ENCODE measurements around the gene LRCOL1.

Gene LRCOL1

DNA sequence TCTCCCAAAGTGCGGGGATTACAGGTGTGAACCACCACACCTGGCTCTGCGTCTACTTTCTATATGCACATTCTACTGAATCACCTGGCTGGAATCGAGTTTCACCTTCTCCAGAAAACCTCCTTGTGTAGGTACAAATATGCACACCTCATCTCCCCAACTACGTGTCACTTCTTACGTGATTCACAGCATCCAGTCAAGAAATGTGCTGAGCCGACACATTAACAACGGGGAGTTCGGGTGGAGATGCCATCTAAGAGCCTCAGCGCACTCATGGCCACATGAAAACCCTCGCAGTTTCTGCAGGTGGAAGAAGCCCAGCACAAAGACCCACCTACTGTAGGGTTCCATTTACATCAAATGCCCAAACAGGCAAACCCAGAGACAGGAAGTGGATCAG, 37.5 kb upstream of the LRCOL1 start:
- peaks cover 31% of the 10 kb centered on the region for H4K20me1 ChIP-seq (ENCODE audit: insufficient read depth, low read length)
- no peak for TF ChIP-seq EZH2 (IDR thresholded peaks at IDR 0.05; ENCODE audit: borderline replicate concordance, low read depth, low read length, severe bottlenecking)
- TF ChIP-seq, protein P1, sequence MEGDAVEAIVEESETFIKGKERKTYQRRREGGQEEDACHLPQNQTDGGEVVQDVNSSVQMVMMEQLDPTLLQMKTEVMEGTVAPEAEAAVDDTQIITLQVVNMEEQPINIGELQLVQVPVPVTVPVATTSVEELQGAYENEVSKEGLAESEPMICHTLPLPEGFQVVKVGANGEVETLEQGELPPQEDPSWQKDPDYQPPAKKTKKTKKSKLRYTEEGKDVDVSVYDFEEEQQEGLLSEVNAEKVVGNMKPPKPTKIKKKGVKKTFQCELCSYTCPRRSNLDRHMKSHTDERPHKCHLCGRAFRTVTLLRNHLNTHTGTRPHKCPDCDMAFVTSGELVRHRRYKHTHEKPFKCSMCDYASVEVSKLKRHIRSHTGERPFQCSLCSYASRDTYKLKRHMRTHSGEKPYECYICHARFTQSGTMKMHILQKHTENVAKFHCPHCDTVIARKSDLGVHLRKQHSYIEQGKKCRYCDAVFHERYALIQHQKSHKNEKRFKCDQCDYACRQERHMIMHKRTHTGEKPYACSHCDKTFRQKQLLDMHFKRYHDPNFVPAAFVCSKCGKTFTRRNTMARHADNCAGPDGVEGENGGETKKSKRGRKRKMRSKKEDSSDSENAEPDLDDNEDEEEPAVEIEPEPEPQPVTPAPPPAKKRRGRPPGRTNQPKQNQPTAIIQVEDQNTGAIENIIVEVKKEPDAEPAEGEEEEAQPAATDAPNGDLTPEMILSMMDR (IDR thresholded peaks at IDR 0.05; ENCODE audit: borderline replicate concordance, extremely low read depth, low read length, poor library complexity, severe bottlenecking), result no peak
- no peak overlapping the region for H3K4me2 ChIP-seq (ENCODE audit: insufficient read depth, low read length)
- H3K9ac ChIP-seq (ENCODE audit: low read depth, low read length), result no peak overlapping the region
- no peak overlapping the region for H2AFZ ChIP-seq (ENCODE audit: low read depth, low read length)
- ATAC-seq (ENCODE audit: insufficient read depth, low read depth) (no peak), DNase-seq (no peak)
- H3K79me2 ChIP-seq (ENCODE audit: insufficient read depth, low read length), result no peaks in the 10 kb centered on the region; the same call in 1 of the 2 replicates
- H3K4me1 ChIP-seq (ENCODE audit: insufficient read depth, low read length), result no peaks in the 10 kb centered on the region
- no peak overlapping the region for H3K4me3 ChIP-seq (ENCODE audit: low read depth in 1 of 2, low read length in 2 of 2)
- H3K9me3 ChIP-seq (ENCODE audit: insufficient read depth, low read length, severe bottlenecking), result no peaks in the 10 kb centered on the region
- H3K27me3 ChIP-seq (ENCODE audit: insufficient read depth, low read length, poor library complexity), result no peaks in the 10 kb centered on the region
- no peak overlapping the region for H3K27ac ChIP-seq (ENCODE audit: low read length)
- H3K36me3 ChIP-seq (ENCODE audit: insufficient read depth, low read length), result peaks cover 89% of the 10 kb centered on the region

DNA sequence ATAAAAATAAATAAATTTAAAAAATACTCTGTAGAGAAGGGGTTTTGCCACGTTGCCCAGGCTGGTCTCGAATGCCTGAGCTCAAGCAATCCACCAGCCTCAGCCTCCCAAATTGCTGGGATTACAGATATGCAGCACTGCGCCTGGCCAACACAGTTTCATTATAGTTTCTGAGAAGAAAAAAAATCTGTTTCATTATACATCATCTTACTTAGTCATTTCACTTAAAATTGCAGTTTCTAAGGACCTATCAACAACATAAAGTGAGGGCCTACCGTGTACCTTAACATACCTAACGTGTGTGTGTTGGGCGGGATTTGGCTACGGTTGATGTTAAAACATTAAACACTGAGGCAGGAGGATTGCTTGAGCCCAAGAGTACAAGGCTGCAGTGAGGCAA, 36.5 kb upstream of the LRCOL1 start:
- no peak overlapping the region for H3K4me3 ChIP-seq (ENCODE audit: low read depth in 1 of 2, low read length in 2 of 2)
- no peak overlapping the region for H3K27ac ChIP-seq (ENCODE audit: low read length)
- H3K4me2 ChIP-seq (ENCODE audit: insufficient read depth, low read length), result no peak overlapping the region
- no peaks in the 10 kb centered on the region; the same call in 1 of the 2 replicates for H3K79me2 ChIP-seq (ENCODE audit: insufficient read depth, low read length)
- no peaks in the 10 kb centered on the region for H3K4me1 ChIP-seq (ENCODE audit: insufficient read depth, low read length)
- H3K9ac ChIP-seq (ENCODE audit: low read depth, low read length), result no peak overlapping the region
- no peak for DNase-seq
- ATAC-seq (ENCODE audit: insufficient read depth, low read depth), result no peak
- no peak for TF ChIP-seq EZH2 (IDR thresholded peaks at IDR 0.05; ENCODE audit: borderline replicate concordance, low read depth, low read length, severe bottlenecking)
- TF ChIP-seq, protein P1 (IDR thresholded peaks at IDR 0.05; ENCODE audit: borderline replicate concordance, extremely low read depth, low read length, poor library complexity, severe bottlenecking), result no peak
- H2AFZ ChIP-seq (ENCODE audit: low read depth, low read length), result no peak overlapping the region
- H4K20me1 ChIP-seq (ENCODE audit: insufficient read depth, low read length), result peaks cover 36% of the 10 kb centered on the region
- H3K36me3 ChIP-seq (ENCODE audit: insufficient read depth, low read length), result peaks cover 90% of the 10 kb centered on the region
- no peaks in the 10 kb centered on the region for H3K9me3 ChIP-seq (ENCODE audit: insufficient read depth, low read length, severe bottlenecking)
- no peaks in the 10 kb centered on the region for H3K27me3 ChIP-seq (ENCODE audit: insufficient read depth, low read length, poor library complexity)

DNA sequence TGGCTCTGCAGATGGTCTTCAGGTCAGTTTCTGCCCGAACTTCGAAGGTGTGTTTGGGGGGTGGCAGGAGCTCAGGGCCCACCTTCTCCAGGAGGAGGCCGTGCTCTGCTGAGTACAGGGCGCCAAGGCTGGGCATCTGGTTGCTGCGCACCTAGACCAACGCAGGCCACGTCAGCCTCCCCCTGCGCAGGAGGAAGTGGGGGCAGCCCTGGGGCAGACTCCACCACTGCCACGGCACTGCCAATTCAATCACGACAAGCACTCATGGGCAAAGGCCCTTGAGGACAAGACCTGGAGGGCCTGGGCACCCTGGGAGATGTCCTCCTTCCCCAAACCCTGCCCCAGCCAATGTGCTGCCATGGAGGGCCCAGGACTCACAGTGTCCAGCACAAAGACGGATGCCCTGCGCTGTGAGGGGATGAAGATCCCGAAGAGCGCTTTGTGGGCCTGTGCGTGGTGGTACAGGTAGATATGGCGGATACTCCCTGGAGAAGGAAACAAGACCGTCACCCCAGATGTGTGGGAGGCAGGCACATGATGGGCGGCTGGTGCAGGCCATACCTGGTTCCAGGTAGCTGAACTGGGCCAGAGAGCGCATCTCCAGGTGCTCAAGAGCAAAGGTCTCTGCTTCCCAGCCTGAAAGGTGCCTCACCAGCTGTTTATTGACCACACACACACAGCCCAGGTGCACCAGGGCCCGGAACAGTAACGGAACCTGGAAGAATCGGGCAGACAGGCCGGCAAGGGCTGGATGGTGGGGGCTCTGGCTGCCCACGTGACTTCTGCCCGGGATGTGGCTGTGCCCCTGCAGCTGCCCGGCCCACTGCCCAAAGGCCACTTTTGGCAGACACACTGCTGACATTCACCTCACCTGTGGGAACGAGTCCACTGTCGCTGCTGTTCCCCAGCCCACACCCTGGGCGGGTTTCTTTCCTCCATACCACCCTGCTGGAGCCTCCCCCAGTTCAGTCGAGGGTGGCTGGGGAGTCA, 32.8 kb upstream of the LRCOL1 start:
- no peaks in the 10 kb centered on the region for H3K9me3 ChIP-seq (ENCODE audit: insufficient read depth, low read length, severe bottlenecking)
- ATAC-seq (ENCODE audit: insufficient read depth, low read depth) (no peak), DNase-seq (no peak)
- no peak overlapping the region for H3K27ac ChIP-seq (ENCODE audit: low read length)
- H3K4me1 ChIP-seq (ENCODE audit: insufficient read depth, low read length), result no peaks in the 10 kb centered on the region
- H3K27me3 ChIP-seq (ENCODE audit: insufficient read depth, low read length, poor library complexity), result no peaks in the 10 kb centered on the region
- H3K4me3 ChIP-seq (ENCODE audit: low read depth in 1 of 2, low read length in 2 of 2), result no peak overlapping the region
- H3K4me2 ChIP-seq (ENCODE audit: insufficient read depth, low read length), result no peak overlapping the region
- no peak for TF ChIP-seq EZH2 (IDR thresholded peaks at IDR 0.05; ENCODE audit: borderline replicate concordance, low read depth, low read length, severe bottlenecking)
- TF ChIP-seq, protein P1 (IDR thresholded peaks at IDR 0.05; ENCODE audit: borderline replicate concordance, extremely low read depth, low read length, poor library complexity, severe bottlenecking), result no peak
- peaks cover 89% of the 10 kb centered on the region for H3K36me3 ChIP-seq (ENCODE audit: insufficient read depth, low read length)
- H3K9ac ChIP-seq (ENCODE audit: low read depth, low read length), result no peak overlapping the region
- peaks cover 41% of the 10 kb centered on the region for H4K20me1 ChIP-seq (ENCODE audit: insufficient read depth, low read length)
- no peak overlapping the region for H2AFZ ChIP-seq (ENCODE audit: low read depth, low read length)
- peaks cover 2% of the 10 kb centered on the region; the same call in 1 of the 2 replicates for H3K79me2 ChIP-seq (ENCODE audit: insufficient read depth, low read length)

Measured in DND-41 (cell line).